Measurements from ENCODE around the gene USP9X. TPM values are rescaled to one million over a fixed set of nuclear protein-coding genes. Genes with fewer than 3 reads are reported as not detected.

Gene USP9X
- total and polyA plus RNA-seq, 2 experiments from 2014 or later, result 62.2 to 329 TPM

- ATAC-seq (no peak), DNase-seq (ENCODE audit: low spot score) (no peak)
- Histone ChIP-seq H3K36me3 (ENCODE audit: insufficient read depth) (peaks cover 11% of the 10 kb centered on the region; the same call in 1 of the 2 replicates), H4K20me1 (replicated peaks; ENCODE audit: insufficient read depth) (peaks cover 75% of the 10 kb centered on the region), H3K9me2 (ENCODE audit: insufficient read depth) (no peaks in the 10 kb centered on the region), H3K4me3 (peak overlapping the region; percentile 94), H3K27ac (ENCODE audit: low read depth) (peak overlapping the region; percentile 55; the same call in 1 of the 2 replicates), H2AFZ (no peak overlapping the region), H3K4me2 (peak overlapping the region; percentile 95), H3K79me2 (replicated peaks; ENCODE audit: insufficient read depth) (peaks cover 100% of the 10 kb centered on the region), H3F3A (replicated peaks; ENCODE audit: low read depth) (no peaks in the 10 kb centered on the region), H3K4me1 (ENCODE audit: insufficient read depth) (peaks cover 50% of the 10 kb centered on the region), H3K27me3 (ENCODE audit: insufficient read depth) (no peaks in the 10 kb centered on the region)
- peaks cover 4% of the 10 kb centered on the region for H3K27me3 Mint-ChIP-seq (ENCODE audit: insufficient read depth, low read depth, poor library complexity)
- TF ChIP-seq NANOG (IDR thresholded peaks at IDR 0.05; ENCODE audit: borderline replicate concordance) (no peak), REST (IDR thresholded peaks at IDR 0.05; ENCODE audit: unreplicated experiment) (no peak), ZNF114 (CRISPR knock-in tag; IDR thresholded peaks at IDR 0.05) (no peak), ETS1 (IDR thresholded peaks at IDR 0.05) (no peak), EZH2 (IDR thresholded peaks at IDR 0.05; ENCODE audit: low read depth, unreplicated experiment) (no peak), STAT1 (IDR thresholded peaks at IDR 0.05; ENCODE audit: unreplicated experiment) (no peak), POLR2AphosphoS5 (IDR thresholded peaks at IDR 0.05; ENCODE audit: low read depth) (no peak)
- peaks cover 46% of the 10 kb centered on the region for H3K4me1 Mint-ChIP-seq
- H3K4me3 Mint-ChIP-seq, result peak overlapping the region; percentile 96
- no peaks in the 10 kb centered on the region for H3K9me3 Mint-ChIP-seq
- no peak overlapping the region for H3K27ac Mint-ChIP-seq
- H3K36me3 Mint-ChIP-seq (ENCODE audit: low read depth), result peaks cover 60% of the 10 kb centered on the region
These were observed 7.5 kb downstream of the USP9X start for GRCh38 chrX:41092776-41093175.

GRCh38 chrX:41095174-41095573 is 9.9 kb downstream of the USP9X start:
- no peak overlapping the region for H2AFZ ChIP-seq
- peak overlapping the region; percentile 95 for H3K4me2 ChIP-seq
- H3K27ac ChIP-seq (ENCODE audit: low read depth), result no peak overlapping the region
- Mint-ChIP-seq H3K27ac (no peak overlapping the region), H3K4me3 (peak overlapping the region; percentile 35), H3K9me3 (no peaks in the 10 kb centered on the region), H3K4me1 (peaks cover 52% of the 10 kb centered on the region), H3K27me3 (ENCODE audit: insufficient read depth, low read depth, poor library complexity) (peaks cover 5% of the 10 kb centered on the region), H3K36me3 (ENCODE audit: low read depth) (peaks cover 60% of the 10 kb centered on the region)
- ATAC-seq, result no peak; the same call in 2 of the 3 replicates
- peaks cover 61% of the 10 kb centered on the region for H3K4me1 ChIP-seq (ENCODE audit: insufficient read depth)
- H3K27me3 ChIP-seq (ENCODE audit: insufficient read depth), result no peaks in the 10 kb centered on the region
- H4K20me1 ChIP-seq (replicated peaks; ENCODE audit: insufficient read depth), result peaks cover 78% of the 10 kb centered on the region
- peaks cover 100% of the 10 kb centered on the region for H3K79me2 ChIP-seq (replicated peaks; ENCODE audit: insufficient read depth)
- no peaks in the 10 kb centered on the region for H3F3A ChIP-seq (replicated peaks; ENCODE audit: low read depth)
- H3K4me3 ChIP-seq, result peak overlapping the region; percentile 33; the same call in 1 of the 2 replicates
- DNase-seq (ENCODE audit: low spot score), result no peak
- H3K9me2 ChIP-seq (ENCODE audit: insufficient read depth), result no peaks in the 10 kb centered on the region
- H3K36me3 ChIP-seq (ENCODE audit: insufficient read depth), result 0 out of 2 replicates have a peak, but pooled peaks cover 4% of the 10 kb centered on the region
- no peak for TF ChIP-seq ZNF331 (CRISPR knock-in tag; IDR thresholded peaks at IDR 0.05; ENCODE audit: low read depth)
- TF ChIP-seq EZH2 (IDR thresholded peaks at IDR 0.05; ENCODE audit: low read depth, unreplicated experiment), result no peak
- no peak for TF ChIP-seq NANOG (IDR thresholded peaks at IDR 0.05; ENCODE audit: borderline replicate concordance)
- TF ChIP-seq ZNF462 (CRISPR knock-in tag; IDR thresholded peaks at IDR 0.05), result no peak
- TF ChIP-seq JUNB (IDR thresholded peaks at IDR 0.05; ENCODE audit: unreplicated experiment), result no peak
- TF ChIP-seq POLR2AphosphoS5 (IDR thresholded peaks at IDR 0.05; ENCODE audit: low read depth), result no peak
